Heart left ventricle (tissue), 16 donors: ENCODE data around the gene WDR62. TPM values are rescaled to one million over a fixed set of nuclear protein-coding genes. Genes with fewer than 3 reads are reported as not detected.

Experiments used
- ATAC-seq, 4 donors: fragments of 200-7000 bp; cut with Tn5 transposase; one replicate each; pipeline ENCODE4 v1.9.1; 2020 to 2022; ENCODE audit warnings: moderate library complexity in 4 of 4, mild to moderate bottlenecking in 3 of 4, moderate number of reproducible peaks in 1 of 4
- DNase-seq, 5 donors: peaks; one replicate each; pipeline ENCODE4 v3.0.0-alpha.2; 2020
- H3K27ac ChIP-seq, 12 donors: fragments of 200-600 bp; sonication (generic) in 4 of 12; one replicate each; pipeline versions ENCODE4 v1.5.0 to v1.8.0; 2016 to 2022; ENCODE audit warnings: mild to moderate bottlenecking in 2 of 12
- H3K27me3 ChIP-seq, 9 donors: fragments of 200-600 bp; sonication (generic) in 2 of 9; one replicate each; pipeline versions ENCODE4 v1.5.1 to v1.8.0; 2016 to 2022; ENCODE audit warnings: mild to moderate bottlenecking in 3 of 9
- H3K36me3 ChIP-seq, 9 donors: fragments of 200-600 bp; sonication (generic) in 2 of 9; one replicate each; pipeline versions ENCODE4 v1.5.0 to v1.8.0; 2018 to 2022; ENCODE audit warnings: mild to moderate bottlenecking in 2 of 9
- H3K4me1 ChIP-seq, 12 donors: fragments of 200-600 bp; sonication (generic) in 4 of 12; one replicate each; pipeline versions ENCODE4 v1.5.0 to v1.8.0; 2016 to 2022; ENCODE audit warnings: mild to moderate bottlenecking in 3 of 12
- H3K4me3 ChIP-seq, 12 donors: fragments of 200-600 bp; sonication (generic) in 4 of 12; one replicate each; pipeline versions ENCODE4 v1.5.0 to v1.8.0; 2017 to 2022; ENCODE audit warnings: mild to moderate bottlenecking in 9 of 12, moderate library complexity in 4 of 12
- H3K9me3 ChIP-seq, 12 donors: fragments of 200-600 bp; sonication (generic) in 4 of 12; one replicate each; pipeline versions ENCODE4 v1.5.0 to v1.8.0; 2016 to 2022; ENCODE audit warnings: mild to moderate bottlenecking in 1 of 12
- POLR2A ChIP-seq, 2 donors: fragments of 450-650 bp; IDR thresholded peaks; one replicate each; pipeline ENCODE4 v1.6.1; 2017; ENCODE audit warnings: antibody characterized with exemption in 2 of 2, mild to moderate bottlenecking in 2 of 2, moderate library complexity in 2 of 2
- WGBS, 4 donors: extraction: QIAGEN DNeasy Blood & Tissue Kit in 2 of 4; methylation state at CpG; one replicate each; pipeline versions ENCODE4 v1.1.5 to v1.1.7; 2013 to 2018; 5-methylcytosine and 5-hydroxymethylcytosine counted together
- intact Hi-C, 10 donors: fragments of 100-400 bp; cut with DNase I; formaldehyde crosslinking; loops; one replicate each; pipeline versions ENCODE4 v1.11.1 to v1.14.2; 2022
- long read RNA-seq, 3 donors: library from polyadenylated mRNA; unstranded; transcript quantifications; one replicate each; pipeline ENCODE4 v2.0.0, GENCODE V29; 2020 to 2021
- polyA plus RNA-seq, 2 donors: library from polyadenylated mRNA; stranded (reverse); fragments of 200-250 nt; gene quantifications; one replicate each; pipeline ENCODE4 v1.2.3, GENCODE V29; 2013
- total RNA-seq, 9 donors: library from RNA; depleted of rRNA in 2 of 9; stranded (reverse); fragments of >200 nt in 2 of 9; fragmentation: NEBNext Ultra II Directional in 3 of 9; extraction: Animal tissue kit (Norgen Biotek cat#: 25700) in 3 of 9; gene quantifications; one replicate each; pipeline versions ENCODE4 v1.1.0 to v1.2.4, GENCODE V29; 2016 to 2023
- TF ChIP-seq, protein P1 (sequence below), 12 donors: fragments of 200-600 bp; sonication (generic) in 4 of 12; IDR thresholded peaks; one replicate each; pipeline versions ENCODE4 v1.5.0 to v1.8.0; 2018 to 2022; ENCODE audit warnings: antibody characterized with exemption in 12 of 12, mild to moderate bottlenecking in 5 of 12
- donor health status: ischemic (EF 13 %, LVEDD 7.1; RV severe dilation, severe dysfunction).
- donor health status: healthy with polysubstance abuse.
- donor health status: DM: no; HTN: yes; CAD: no.
- donor health status: DM: no; HTN: no; CAD: no.
- donor health status: ischemic (EF 25% LVEDD 6.9; RV normal size, moderate dysfunction).
- donor health status: ischemic (EF 25% LVEDD 5.7; RV mildly dilated, moderate dysfunction).
- donor health status: healthy.
- donor health status: DM: yes; HTN: yes; CAD: no.
- donor health status: ischemic (EF 35%, LVEDD 5.7; RV mildly dilated, moderate dysfunction).
- donor health status: nonischemic (EF 11% LVEDD 7.7; RV severe dilation, severe dysfunction).
- donor health status: DM: yes; HTN: yes; CAD: no.
- donor health status: PGD.
- donor health status: ischemic (EF 29% LVEDD 5.4; RV normal size, mild dysfunction).
- donor health status: nonischemic (EF 23%, LVEDD 6.1; RV moderate dilation, normal function).

Gene WDR62
- 10 to 100 TPM in 3 of 9 donors, 1 to 10 TPM in 6; 2.5 to 24.3 (median 7.7) TPM for total RNA-seq
- polyA plus RNA-seq = 10 to 100 TPM in 1 of 2 donors, 1 to 10 TPM in 1; 1.4 to 20.6 TPM
- long read RNA-seq, donor 1, partial matches to known transcripts = 81 of 95 reads
- long read RNA-seq, donor 1, other reads (novel, unspliced or antisense) = 14 of 95 reads
- long read RNA-seq, donor 2, partial matches to known transcripts = 43 of 46 reads
- long read RNA-seq, donor 2, other reads (novel, unspliced or antisense) = 2 of 46 reads
- long read RNA-seq, donor 3, partial matches to known transcripts = 14 of 19 reads
- long read RNA-seq, donor 3, other reads (novel, unspliced or antisense) = 5 of 19 reads

DNA sequence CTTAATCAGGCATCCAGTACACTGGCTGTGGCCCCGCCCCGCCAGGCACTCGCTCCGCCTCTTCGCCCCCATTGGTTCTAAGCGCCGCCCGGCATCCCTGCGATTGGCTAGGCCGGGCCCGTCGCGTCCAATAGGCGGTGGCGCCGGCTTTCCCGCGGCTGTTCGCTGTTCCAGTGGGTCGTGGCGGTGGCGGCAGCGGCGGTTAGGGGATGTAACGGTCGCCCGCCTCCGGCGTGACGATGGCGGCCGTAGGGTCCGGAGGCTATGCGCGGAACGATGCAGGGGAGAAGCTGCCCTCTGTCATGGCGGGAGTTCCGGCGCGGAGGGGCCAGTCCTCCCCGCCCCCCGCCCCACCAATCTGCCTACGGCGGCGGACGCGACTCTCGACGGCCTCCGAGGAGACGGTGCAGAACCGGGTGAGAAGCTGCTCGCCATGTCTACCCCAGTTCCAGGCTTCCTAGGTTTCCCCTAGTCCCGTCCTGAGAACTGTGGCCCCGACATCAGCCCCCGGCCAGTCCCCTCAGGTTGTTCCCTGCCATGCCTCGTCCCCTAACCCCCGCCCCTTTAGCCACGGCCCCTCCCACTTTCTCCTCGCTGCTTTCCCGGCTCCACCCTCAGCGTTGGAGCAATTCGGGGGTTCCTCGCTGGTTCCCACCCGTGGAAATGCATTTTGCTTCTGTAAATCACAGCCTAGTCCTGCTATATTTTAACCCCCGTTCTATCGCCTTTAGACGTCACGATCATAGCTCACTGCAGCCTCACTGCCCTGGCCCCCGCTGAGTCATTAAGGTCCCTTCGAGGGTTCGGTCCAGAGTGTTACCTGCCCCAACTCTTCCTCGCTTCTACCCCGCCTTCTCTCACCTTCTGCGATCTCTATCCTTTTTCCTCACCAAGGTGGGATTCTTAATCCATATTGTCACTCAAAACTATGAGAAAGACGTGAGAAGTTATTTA is at the start of gene WDR62:
TSS of gene WDR62 (plus strand) at position 165 of the 954 bp plus-strand sequence. CDS start at position 240, 75 bp downstream.
- peak within 1 kb of the TSS; percentile 70 to 98 (median 92) for H3K27ac ChIP-seq
- WGBS, 4 donors = 1 to 3% (median 1%) methylated on average over 33 to 76 of the region's 76 CpGs
- intact Hi-C loops = loop anchor here (1.0 to 10.0 kb wide), 13 partner anchors 38 to 310 kb away; partner anchors contain the start of genes POLR2I (in 5 of the 10), ALKBH6 (in 3 of the 10), OVOL3 (in 3 of the 10) and SDHAF1 (in 3 of the 10)

DNA sequence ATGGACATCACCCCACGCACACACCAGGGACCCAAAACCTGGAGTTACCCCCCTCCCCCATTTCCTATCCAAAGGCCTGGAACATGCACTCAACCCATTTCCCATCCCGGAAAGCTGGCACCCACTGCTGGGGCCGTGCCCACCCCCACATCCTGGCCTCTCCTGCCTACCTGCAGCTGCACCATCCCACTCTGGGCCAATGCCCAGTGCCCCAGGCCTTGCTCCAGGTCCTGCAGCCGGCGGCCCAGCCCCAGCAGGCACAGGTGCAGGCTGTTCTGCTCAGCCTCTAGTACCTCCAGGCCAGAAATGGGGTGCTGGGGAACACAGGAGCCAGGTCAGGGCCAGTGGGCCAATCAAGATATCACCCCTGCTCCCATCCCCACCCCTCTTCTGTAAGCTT is 47.7 kb upstream of the WDR62 start:
- TF ChIP-seq, protein P1, sequence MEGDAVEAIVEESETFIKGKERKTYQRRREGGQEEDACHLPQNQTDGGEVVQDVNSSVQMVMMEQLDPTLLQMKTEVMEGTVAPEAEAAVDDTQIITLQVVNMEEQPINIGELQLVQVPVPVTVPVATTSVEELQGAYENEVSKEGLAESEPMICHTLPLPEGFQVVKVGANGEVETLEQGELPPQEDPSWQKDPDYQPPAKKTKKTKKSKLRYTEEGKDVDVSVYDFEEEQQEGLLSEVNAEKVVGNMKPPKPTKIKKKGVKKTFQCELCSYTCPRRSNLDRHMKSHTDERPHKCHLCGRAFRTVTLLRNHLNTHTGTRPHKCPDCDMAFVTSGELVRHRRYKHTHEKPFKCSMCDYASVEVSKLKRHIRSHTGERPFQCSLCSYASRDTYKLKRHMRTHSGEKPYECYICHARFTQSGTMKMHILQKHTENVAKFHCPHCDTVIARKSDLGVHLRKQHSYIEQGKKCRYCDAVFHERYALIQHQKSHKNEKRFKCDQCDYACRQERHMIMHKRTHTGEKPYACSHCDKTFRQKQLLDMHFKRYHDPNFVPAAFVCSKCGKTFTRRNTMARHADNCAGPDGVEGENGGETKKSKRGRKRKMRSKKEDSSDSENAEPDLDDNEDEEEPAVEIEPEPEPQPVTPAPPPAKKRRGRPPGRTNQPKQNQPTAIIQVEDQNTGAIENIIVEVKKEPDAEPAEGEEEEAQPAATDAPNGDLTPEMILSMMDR (IDR thresholded peaks at IDR 0.05) = no peak
- TF ChIP-seq POLR2A (IDR thresholded peaks at IDR 0.05) = no peak
- Histone ChIP-seq H3K9me3 (no peaks in the 10 kb centered on the region), H3K4me1 (peaks cover 0 to 14% (median 5%) of the 10 kb centered on the region in 12 donors), H3K4me3 (no peak overlapping the region), H3K27me3 (no peaks in the 10 kb centered on the region), H3K36me3 (peaks cover 0 to 7% (median 0%) of the 10 kb centered on the region in 9 donors), H3K27ac (no peak overlapping the region)
- intact Hi-C loops = no loop called here
- WGBS, 4 donors = 88 to 91% (median 90%) methylated on average over 5 of the region's 5 CpGs
- no peak for ATAC-seq
- no peak for DNase-seq

More for the DNA sequence above, at the start of gene WDR62:
- H3K36me3 ChIP-seq = peaks cover 0 to 5% (median 0%) of the 10 kb centered on the region in 9 donors
- DNase-seq = peak; percentile 93 to 97 (median 94)
- TF ChIP-seq POLR2A (IDR thresholded peaks at IDR 0.05) = no peak
- TF ChIP-seq, protein P1 (IDR thresholded peaks at IDR 0.05) = peak in 3 of 12 donors; percentile 5 to 11 (median 6)
- H3K4me1 ChIP-seq = peaks cover 0 to 19% (median 13%) of the 10 kb centered on the region in 12 donors
- H3K4me3 ChIP-seq = peak within 1 kb of the TSS; percentile 16 to 80 (median 68)
- ATAC-seq = peak; percentile 86 to 88 (median 88)
- no peaks in the 10 kb centered on the region for H3K27me3 ChIP-seq
- no peaks in the 10 kb centered on the region for H3K9me3 ChIP-seq

DNA sequence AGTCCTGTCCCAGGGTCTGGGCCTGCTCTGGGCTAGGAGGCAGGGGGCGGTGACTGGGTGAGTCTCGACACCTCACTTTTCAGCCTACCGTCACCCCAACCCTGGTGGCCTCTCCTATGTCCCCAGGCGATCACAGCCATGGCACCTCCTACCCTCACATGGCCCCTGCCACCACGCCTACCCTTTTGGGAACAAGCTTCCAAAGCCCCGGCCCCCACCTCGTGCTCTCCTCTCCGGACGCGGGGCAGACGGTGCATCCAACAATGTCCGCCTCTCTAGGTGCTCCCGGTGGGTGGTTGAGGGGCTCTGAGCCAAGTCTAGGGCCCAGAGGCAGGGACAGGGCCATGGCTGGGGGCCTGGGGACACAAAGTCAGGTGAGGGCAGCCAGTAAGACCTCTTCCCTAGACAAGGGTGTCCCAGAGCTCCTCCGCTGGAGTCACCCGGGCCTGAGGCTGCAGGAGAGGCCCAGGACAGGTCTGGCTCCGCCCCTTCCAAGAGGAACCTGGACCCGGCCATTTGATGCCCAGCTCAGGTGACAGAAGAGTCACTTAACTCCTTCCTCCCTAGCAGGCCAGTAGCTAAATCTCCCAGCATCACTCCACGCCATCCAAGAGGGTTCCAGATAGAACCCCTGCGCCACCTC is 46.2 kb upstream of the WDR62 start, which contains the start of gene SYNE4:
TSS of gene SYNE4 (minus strand) at position 478 of the 643 bp plus-strand sequence. CDS start at position 346, 132 bp downstream.
- ATAC-seq (peak in 1 of 4 donors; percentile 15), DNase-seq (no peak)
- Histone ChIP-seq H3K9me3 (no peaks in the 10 kb centered on the region), H3K4me1 (peaks cover 0 to 21% (median 11%) of the 10 kb centered on the region in 12 donors), H3K27ac (peak within 1 kb of the TSS in 5 of 12 donors; percentile 33 to 76 (median 39)), H3K27me3 (no peaks in the 10 kb centered on the region), H3K36me3 (peaks cover 0 to 5% (median 0%) of the 10 kb centered on the region in 9 donors), H3K4me3 (peak within 1 kb of the TSS in 10 of 12 donors; percentile 25 to 59 (median 50))
- WGBS, 4 donors = 53 to 60% (median 56%) methylated on average over 6 to 19 of the region's 19 CpGs
- TF ChIP-seq POLR2A (IDR thresholded peaks at IDR 0.05) = no peak
- TF ChIP-seq, protein P1 (IDR thresholded peaks at IDR 0.05) = no peak
- intact Hi-C loops = no loop called here
